K562 (cell line): ENCODE data around the gene CPT1A. TPM values are rescaled to one million over a fixed set of nuclear protein-coding genes. Genes with fewer than 3 reads are reported as not detected.

Experiments used
- ATAC-seq: fragments of 200-7000 bp; cut with Tn5 transposase; 3 replicates; pipeline ENCODE4 v1.9.1; 2020; ENCODE audit warnings: moderate library complexity
- BruUV-seq: library from RNA; stranded (reverse); fragments of 400-500 nt; replicated peaks from 2 replicates; lab custom pipeline; 2021; lab: Mats Ljungman, UMichigan
- CTCF ChIA-PET: fragments of 300-600 bp; formaldehyde crosslinking; extraction: SDS; loops from one replicate; lab custom pipeline; 2021; ENCODE audit warnings: low intra/inter-chr PET ratio; lab: Yijun Ruan, JAX
- POLR2A ChIA-PET: fragments of 300-600, 350-650 bp; sonication (Branson Sonifier 250); formaldehyde crosslinking; extraction: SDS; loops from one replicate; lab custom pipeline; 2021; ENCODE audit warnings: antibody characterized with exemption, inconsistent platforms; lab: Yijun Ruan, JAX
- DNase-seq, 4 experiments: peaks; one replicate each; pipeline versions ENCODE4 v3.0.0 to v3.0.0-alpha.2; 2011 to 2018; ENCODE audit warnings: low spot score in 3 of 4, mixed read lengths in 3 of 4; ENCODE audit errors: extremely low read depth in 1 of 4
- FAIRE-seq: peaks from 2 replicates; lab custom pipeline; 2011; peaks lifted over from hg19 to GRCh38; lab: Jason Lieb, UNC
- H2AFZ ChIP-seq: 2 replicates; pipeline ENCODE4 v1.6.0; 2011; ENCODE audit warnings: low read depth, low read length, control low read depth, inconsistent platforms
- H3K27ac ChIP-seq: fragments of 200-600 bp; 3 replicates; pipeline ENCODE4 v1.8.0; 2011; ENCODE audit warnings: low read depth, mild to moderate bottlenecking, control low read depth, inconsistent platforms, low read length, moderate library complexity, mixed read lengths; ENCODE audit errors: extremely low read depth
- H3K27me3 ChIP-seq, 2 experiments: fragments of 300-600 bp in 1 of 2; 2 replicates in 1 of 2; 3 replicates in 1 of 2; pipeline versions ENCODE4 v1.6.0 to v1.8.0; 2011; ENCODE audit warnings: inconsistent platforms in 2 of 2, low read length in 2 of 2, mild to moderate bottlenecking in 1 of 2, mixed read lengths in 1 of 2, moderate library complexity in 1 of 2; ENCODE audit not compliant: control insufficient read depth in 2 of 2, insufficient read depth in 2 of 2
- H3K36me3 ChIP-seq: fragments of 300-600 bp; 3 replicates; pipeline ENCODE4 v1.8.0; 2011; ENCODE audit warnings: mild to moderate bottlenecking, low read length, inconsistent platforms; ENCODE audit not compliant: control insufficient read depth, insufficient read depth
- H3K4me1 ChIP-seq, 2 experiments: fragments of 200-600 bp in 1 of 2; replicated peaks in 1 of 2; 2 replicates in 1 of 2; 3 replicates in 1 of 2; pipeline versions ENCODE4 v1.5.1 to v1.8.0; 2011; ENCODE audit warnings: inconsistent platforms in 2 of 2, low read length in 2 of 2, mild to moderate bottlenecking in 1 of 2, mixed read lengths in 1 of 2, moderate library complexity in 1 of 2; ENCODE audit not compliant: control insufficient read depth in 2 of 2, insufficient read depth in 2 of 2
- H3K4me2 ChIP-seq: 2 replicates; pipeline ENCODE4 v1.6.1; 2011; ENCODE audit warnings: low read length, control low read depth, inconsistent platforms, mixed read lengths; ENCODE audit not compliant: insufficient read depth
- H3K4me3 ChIP-seq: fragments of 200-600 bp; sonication (generic), shearing (Covaris generic); 2 replicates; pipeline ENCODE4 v1.5.1; 2016; ENCODE audit warnings: control low read depth, inconsistent platforms
- H3K79me2 ChIP-seq: fragments of 200-600 bp; 3 replicates; pipeline ENCODE4 v1.8.0; 2011; ENCODE audit warnings: low read length, inconsistent platforms; ENCODE audit not compliant: control insufficient read depth, insufficient read depth
- H3K9ac ChIP-seq, 2 experiments: 2 replicates each; pipeline versions ENCODE4 v1.6.0 to v1.6.1; 2011; ENCODE audit warnings: low read depth in 2 of 2, low read length in 2 of 2, control low read depth in 1 of 2, inconsistent platforms in 1 of 2, mild to moderate bottlenecking in 1 of 2, mixed read lengths in 1 of 2; ENCODE audit not compliant: insufficient read depth in 1 of 2
- H3K9me1 ChIP-seq: one replicate; pipeline ENCODE4 v1.6.0; 2011; ENCODE audit warnings: inconsistent platforms, mild to moderate bottlenecking, low read length, moderate library complexity; ENCODE audit not compliant: control insufficient read depth, insufficient read depth
- H3K9me3 ChIP-seq: replicated peaks from 2 replicates; pipeline ENCODE4 v1.5.1; 2011; ENCODE audit warnings: low read depth, low read length, inconsistent platforms; ENCODE audit not compliant: control insufficient read depth, insufficient read depth
- H4K20me1 ChIP-seq: replicated peaks from 2 replicates; pipeline ENCODE4 v1.6.1; 2011; ENCODE audit warnings: low read length, inconsistent platforms, mixed read lengths; ENCODE audit not compliant: control insufficient read depth, insufficient read depth
- AFF1 ChIP-seq, 2 experiments: fragments of 450-650 bp; IDR thresholded peaks; 2 replicates each; pipeline ENCODE4 v1.6.1; 2018; ENCODE audit warnings: mild to moderate bottlenecking in 2 of 2, low read depth in 1 of 2; ENCODE audit not compliant: partially characterized antibody in 2 of 2
- BRD9 ChIP-seq: fragments of 450-650 bp; IDR thresholded peaks from 2 replicates; pipeline ENCODE4 v1.6.1; 2018; ENCODE audit warnings: low read depth; ENCODE audit not compliant: partially characterized antibody
- GTF2B ChIP-seq: IDR thresholded peaks from 2 replicates; pipeline ENCODE4 v1.6.1; 2011; ENCODE audit not compliant: insufficient read length; ENCODE audit errors: extremely low read depth
- KLF1 ChIP-seq: fragments of 450-650 bp; IDR thresholded peaks from 2 replicates; pipeline ENCODE4 v1.6.1; 2016; ENCODE audit warnings: missing genetic modification characterization, missing compliant biosample characterization
- MXD1 ChIP-seq: fragments of 250-450 bp; sonication (Bioruptor Pico); IDR thresholded peaks from 2 replicates; pipeline ENCODE4 v1.8.0; 2021; ENCODE audit warnings: borderline replicate concordance, mild to moderate bottlenecking, moderate library complexity; ENCODE audit not compliant: poor library complexity, severe bottlenecking
- PHTF2 ChIP-seq: fragments of 250-450 bp; sonication (Bioruptor Pico); IDR thresholded peaks from 2 replicates; pipeline ENCODE4 v1.5.0; 2021; ENCODE audit warnings: mild to moderate bottlenecking
- PTBP1 ChIP-seq: fragments of 200-400 bp; formaldehyde crosslinking; IDR thresholded peaks from 2 replicates; pipeline ENCODE4 v1.6.1; 2017; ENCODE audit warnings: low read depth, low read length
- RBBP5 ChIP-seq: fragments of 200-600 bp; sonication (generic); IDR thresholded peaks from 2 replicates; pipeline ENCODE4 v1.6.1; 2012; ENCODE audit warnings: borderline replicate concordance, mild to moderate bottlenecking, low read length, control low read depth, inconsistent platforms; ENCODE audit not compliant: insufficient read depth, poor library complexity, severe bottlenecking
- SPI1 ChIP-seq: IDR thresholded peaks from 2 replicates; pipeline ENCODE4 v1.6.1; 2011; ENCODE audit warnings: low read depth, low read length, control low read depth, borderline replicate concordance
- STAT6 ChIP-seq: sonication (generic); formaldehyde crosslinking; IDR thresholded peaks from 2 replicates; pipeline ENCODE4 v1.8.1; 2023; ENCODE audit warnings: mild to moderate bottlenecking, missing genetic modification reagents
- USF2 ChIP-seq: sonication (generic); formaldehyde crosslinking; IDR thresholded peaks from 2 replicates; pipeline ENCODE4 v1.5.0; 2020; ENCODE audit warnings: missing genetic modification reagents
- ZNF584 ChIP-seq: fragments of 200-800 bp; sonication (Bioruptor generic); IDR thresholded peaks from 2 replicates; pipeline ENCODE4 v1.6.1; 2016; ENCODE audit warnings: low read depth, mild to moderate bottlenecking, missing genetic modification characterization, missing compliant biosample characterization
- WGBS: fragments of 100-300 bp; shearing (Covaris generic); methylation state at CpG from one replicate; pipeline ENCODE4 v1.1.6; 2016; ENCODE audit warnings: low coverage, mixed read lengths; ENCODE audit not compliant: insufficient coverage; ENCODE audit errors: missing lambda C conversion rate; 5-methylcytosine and 5-hydroxymethylcytosine counted together
- in situ Hi-C: fragments of 300-500 bp; cut with MboI; formaldehyde crosslinking; loops from 4 replicates; pipeline ENCODE4 v1.15.0; 2018; ENCODE audit warnings: inconsistent platforms, mixed read lengths
- intact Hi-C: fragments of 100-400 bp; cut with micrococcal nuclease; formaldehyde crosslinking; loops from 2 replicates; pipeline ENCODE4 v1.14.2; 2022
- polyA plus RNA-seq, 8 experiments: library from polyadenylated mRNA; depleted of rRNA in 4 of 8; stranded (reverse) in 5 of 8; unstranded in 3 of 8; fragments of >200 nt; fragmentation: Nextera tagmentation in 2 of 8; fragmentation: Illumina TruSeq in 1 of 8; extraction: Ambion mirVana in 2 of 8; extraction: Trizol in 1 of 8; gene quantifications; 2 replicates each; pipeline versions ENCODE4 v1.2.1 to v1.2.3, GENCODE V29; 2011 to 2014; ENCODE audit warnings: inconsistent platforms in 1 of 8, missing spikeins in 1 of 8
- total RNA-seq, 7 experiments: library from RNA; depleted of rRNA in 6 of 7; stranded (reverse); fragments of >200 nt in 6 of 7; fragmentation: Illumina TruSeq in 2 of 7; extraction: Trizol in 2 of 7; gene quantifications; 2 replicates each; pipeline versions ENCODE4 v1.2.1 to v1.2.3, GENCODE V29; 2011 to 2021; ENCODE audit warnings: low replicate concordance in 1 of 7

Gene CPT1A
- total and polyA plus RNA-seq, 9 of the 15 experiments (the other 6 are each of a cell fraction or from before 2014, with no cell fraction given), result 2.6 to 29.1 (median 12.3) TPM

GRCh38 chr11:68724293-68724692, 117.4 kb downstream of the CPT1A start:
- POLR2A ChIA-PET, result interaction anchor here (0.5 to 1.8 kb wide), 3 partner anchors 10 to 271 kb away, joined by 3 to 5 read pairs (median 5); no protein-coding TSS in a partner anchor
- no TSS peak for BruUV-seq
- TF ChIP-seq AFF1 (IDR thresholded peaks at IDR 0.05; ENCODE audit: low read depth in 1 of 2, partially characterized antibody in 2 of 2) (no peak), STAT6 (CRISPR knock-in tag) (no peak), RBBP5 (no peak), USF2 (CRISPR knock-in tag) (peak; percentile 23; the same call in 1 of the 2 replicates), ZNF584 (CRISPR knock-in tag) (no peak), GTF2B (no peak), KLF1 (tag) (no peak), PTBP1 (no peak), SPI1 (peak; percentile 89; the same call in 1 of the 2 replicates), PHTF2 (no peak), MXD1 (CRISPR knock-in tag) (no peak), BRD9 (no peak)

More at GRCh38 chr11:68724293-68724692, 117.4 kb downstream of the CPT1A start:
- intact Hi-C loops (no loop called here), in situ Hi-C loops (no loop called here)
- DNase-seq (peak in 1 of 4 experiments; percentile 20), FAIRE-seq (peak; percentile 6), ATAC-seq (peak; percentile 59; the same call in 2 of the 3 replicates)
- Histone ChIP-seq H3K9ac (no peak overlapping the region), H4K20me1 (no peaks in the 10 kb centered on the region), H3K4me3 (no peak overlapping the region), H3K4me1 (no peaks in the 10 kb centered on the region), H3K27ac (no peak overlapping the region), H3K79me2 (no peaks in the 10 kb centered on the region), H3K9me1 (no peaks in the 10 kb centered on the region), H3K27me3 (peaks cover 4% of the 10 kb centered on the region in 2 experiments; a peak in 2 of 5 replicates), H3K9me3 (no peaks in the 10 kb centered on the region), H3K36me3 (no peaks in the 10 kb centered on the region), H3K4me2 (no peak overlapping the region), H2AFZ (no peak overlapping the region)
- CTCF ChIA-PET, result no interaction called here
- WGBS, result 10% methylated on average over 4 of the region's 4 CpGs
